ENCODE results near the gene QARS1.
A peak's percentile ranks its signal among the peaks of the same experiment; 100 is the strongest.

QARS1 gene

DNA sequence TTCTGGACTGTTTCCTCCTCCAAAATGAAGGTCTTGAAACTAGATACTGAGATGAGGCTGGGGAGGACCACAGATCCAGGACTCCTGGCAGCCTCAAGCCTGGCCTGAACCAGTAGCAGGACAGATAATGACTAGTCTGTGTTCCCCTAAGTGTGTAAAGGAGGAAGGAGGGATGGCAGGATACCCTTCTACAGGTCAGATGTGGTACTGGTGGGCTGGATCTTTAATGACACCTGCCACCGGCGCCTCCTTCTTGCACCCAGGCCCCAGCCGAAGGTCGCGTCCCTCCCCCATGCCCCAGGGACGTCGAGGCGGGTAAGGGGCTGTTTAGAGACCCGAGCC, 15.5 kb upstream of the QARS1 start:
- DNase-seq: no peak

- DNase-seq: no peak
Observed at GRCh38 chr3:49119439-49119838, 14.9 kb upstream of the QARS1 start.

GRCh38 chr3:49119036-49119435, 14.5 kb upstream of the QARS1 start:
- DNase-seq: no peak

DNA sequence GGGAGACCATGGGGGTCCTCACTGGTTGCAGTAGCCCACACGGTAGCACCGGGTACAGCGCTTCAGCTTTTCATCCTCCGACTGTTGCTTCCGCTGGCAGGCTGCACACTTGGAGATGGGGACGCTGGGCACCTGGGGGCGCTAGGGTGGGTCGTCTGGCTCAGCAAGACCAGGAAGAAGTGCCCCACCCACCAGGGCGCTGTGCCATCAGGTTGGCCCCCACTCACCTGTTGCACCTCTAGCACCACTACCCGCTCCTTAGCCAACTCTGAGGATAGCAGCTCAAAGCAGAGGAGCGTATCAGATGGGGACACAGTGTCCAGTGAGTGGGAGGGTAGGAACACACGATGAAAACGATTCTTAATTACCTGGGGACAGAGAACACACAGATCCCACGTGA, 7.7 kb upstream of the QARS1 start:
- DNase-seq: no peak

- DNase-seq: no peak
Observed at GRCh38 chr3:49111347-49111746, 6.8 kb upstream of the QARS1 start.

DNA sequence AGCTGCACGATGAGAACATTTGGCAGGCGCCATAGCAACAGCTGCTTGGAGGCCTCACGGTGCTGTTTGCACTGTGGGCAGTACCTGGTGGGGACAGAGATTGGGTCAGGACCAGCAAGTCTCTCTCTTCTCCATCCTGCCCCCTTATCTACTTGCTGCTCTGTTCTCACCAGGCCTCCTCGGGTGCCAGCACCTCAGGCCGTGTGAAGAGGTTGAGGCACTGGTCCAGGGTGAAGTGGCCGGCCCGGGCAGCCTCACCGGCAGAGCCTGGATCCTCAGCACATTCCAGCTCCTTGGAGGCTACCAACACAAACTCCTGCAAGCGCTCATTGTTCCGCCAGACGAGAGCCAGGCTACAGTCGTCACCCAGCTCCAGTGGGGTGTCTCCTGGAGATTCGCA, 6.2 kb upstream of the QARS1 start:
- no peak for DNase-seq

- DNase-seq: no peak
Observed at GRCh38 chr3:49108346-49108745, 3.8 kb upstream of the QARS1 start.

DNA sequence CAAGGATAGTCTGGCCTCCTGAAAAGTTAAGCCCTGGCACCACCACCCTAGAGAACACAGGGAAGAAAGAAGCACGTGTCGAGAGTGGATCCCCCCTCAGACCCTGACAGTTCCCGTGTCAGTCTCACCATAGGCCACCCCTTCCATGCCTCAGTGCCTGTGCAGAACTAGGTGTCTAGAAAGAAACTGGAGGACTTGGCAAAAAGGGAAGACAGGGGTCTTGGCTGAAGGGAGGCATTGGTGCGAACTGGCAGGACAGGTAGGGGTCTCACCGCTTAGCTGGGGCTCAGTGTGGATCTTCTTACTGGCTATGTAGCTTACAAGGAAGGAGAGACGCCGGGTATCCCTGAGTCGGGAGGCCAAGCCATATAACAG, 518 bp downstream of the QARS1 start:
- no peak for DNase-seq

GRCh38 chr3:49100046-49100615, 4.4 kb downstream of the QARS1 start:
- DNase-seq: no peak

DNA sequence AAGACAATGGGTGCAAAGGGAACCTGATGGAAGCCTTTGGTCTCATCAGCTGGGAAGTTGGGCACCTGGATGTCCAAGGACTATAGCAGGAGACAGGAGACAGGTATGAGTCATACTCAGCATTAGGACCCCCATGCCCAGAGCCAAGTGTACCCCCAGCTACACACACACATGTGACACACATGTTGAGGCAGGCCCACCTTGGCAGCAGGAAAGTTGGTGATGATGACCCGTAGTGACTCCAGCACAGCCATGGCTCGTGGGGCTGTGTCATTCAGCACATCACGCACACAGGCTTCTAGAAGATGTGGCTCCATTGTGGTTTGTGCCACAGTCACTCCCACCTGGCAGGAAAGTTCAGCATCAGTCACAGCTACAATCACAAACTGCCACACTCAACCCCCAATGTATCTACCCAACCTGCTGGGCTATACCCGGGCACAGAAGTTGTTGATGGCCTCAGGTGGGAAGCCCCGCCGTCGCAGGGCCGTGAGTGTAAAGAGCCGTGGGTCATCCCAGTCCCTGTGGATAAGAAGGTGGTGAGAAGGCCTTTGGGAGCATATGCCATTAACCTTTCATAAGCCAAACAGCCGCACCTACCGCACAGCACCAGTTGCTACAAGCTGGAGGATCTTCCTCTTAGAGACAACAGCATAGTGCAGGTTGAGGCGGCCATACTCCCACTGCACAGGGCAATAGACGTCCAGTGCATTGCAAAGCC, 5.5 kb downstream of the QARS1 start:
- no peak for DNase-seq

- no peak for DNase-seq
Observed at GRCh38 chr3:49098429-49098828, 6.1 kb downstream of the QARS1 start.

DNA sequence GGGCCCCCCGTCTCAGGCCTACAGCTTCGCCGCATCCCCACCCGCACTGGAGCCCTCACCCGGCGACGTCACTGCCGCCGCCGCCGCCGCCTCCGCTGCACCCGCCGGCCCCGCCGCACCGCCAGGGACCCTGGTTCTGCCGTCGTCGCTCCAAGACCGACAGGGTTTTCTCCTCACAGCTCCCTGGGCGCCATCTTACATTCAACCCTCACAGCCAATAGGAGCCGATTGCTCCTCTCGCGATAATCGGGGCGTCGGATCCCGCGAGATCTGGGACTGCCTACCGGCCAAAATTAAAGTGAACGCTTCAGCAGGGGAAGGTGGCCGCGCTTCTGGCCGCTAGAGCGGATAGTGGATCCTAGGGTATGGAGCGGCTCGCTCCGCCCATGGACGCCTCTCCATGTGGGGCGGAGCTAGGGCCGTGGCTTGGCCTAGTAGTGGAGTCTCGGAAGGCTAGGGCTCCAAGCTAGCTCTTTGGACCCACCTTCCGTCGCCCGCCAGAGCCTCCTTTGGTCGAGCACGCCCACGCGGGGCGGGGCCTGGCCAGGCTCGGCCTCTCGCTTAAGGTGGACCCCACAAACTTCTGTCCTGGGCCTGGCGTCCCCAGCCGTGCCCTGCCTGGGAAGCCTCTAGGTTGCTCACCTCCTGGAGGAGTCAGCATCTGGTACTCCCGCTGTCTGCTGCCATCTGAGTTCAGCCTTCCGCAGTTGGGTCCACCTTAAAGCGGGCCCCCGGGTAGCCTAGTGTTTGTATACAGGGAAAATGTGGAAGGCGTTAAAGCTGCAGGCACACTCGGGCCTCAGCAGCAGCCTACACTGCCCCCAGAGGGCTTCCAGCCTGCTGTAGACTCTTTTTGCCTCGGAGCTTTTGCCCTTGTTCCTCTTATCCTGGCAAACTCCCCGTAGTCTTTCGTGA, 10.4 kb downstream of the QARS1 start, which contains the start of gene QRICH1:
QRICH1 (minus strand) TSS at position 219 of the 915 bp plus-strand sequence. CDS start 17,054 bp downstream, outside the sequence.
- peak; percentile 99 for DNase-seq

DNA sequence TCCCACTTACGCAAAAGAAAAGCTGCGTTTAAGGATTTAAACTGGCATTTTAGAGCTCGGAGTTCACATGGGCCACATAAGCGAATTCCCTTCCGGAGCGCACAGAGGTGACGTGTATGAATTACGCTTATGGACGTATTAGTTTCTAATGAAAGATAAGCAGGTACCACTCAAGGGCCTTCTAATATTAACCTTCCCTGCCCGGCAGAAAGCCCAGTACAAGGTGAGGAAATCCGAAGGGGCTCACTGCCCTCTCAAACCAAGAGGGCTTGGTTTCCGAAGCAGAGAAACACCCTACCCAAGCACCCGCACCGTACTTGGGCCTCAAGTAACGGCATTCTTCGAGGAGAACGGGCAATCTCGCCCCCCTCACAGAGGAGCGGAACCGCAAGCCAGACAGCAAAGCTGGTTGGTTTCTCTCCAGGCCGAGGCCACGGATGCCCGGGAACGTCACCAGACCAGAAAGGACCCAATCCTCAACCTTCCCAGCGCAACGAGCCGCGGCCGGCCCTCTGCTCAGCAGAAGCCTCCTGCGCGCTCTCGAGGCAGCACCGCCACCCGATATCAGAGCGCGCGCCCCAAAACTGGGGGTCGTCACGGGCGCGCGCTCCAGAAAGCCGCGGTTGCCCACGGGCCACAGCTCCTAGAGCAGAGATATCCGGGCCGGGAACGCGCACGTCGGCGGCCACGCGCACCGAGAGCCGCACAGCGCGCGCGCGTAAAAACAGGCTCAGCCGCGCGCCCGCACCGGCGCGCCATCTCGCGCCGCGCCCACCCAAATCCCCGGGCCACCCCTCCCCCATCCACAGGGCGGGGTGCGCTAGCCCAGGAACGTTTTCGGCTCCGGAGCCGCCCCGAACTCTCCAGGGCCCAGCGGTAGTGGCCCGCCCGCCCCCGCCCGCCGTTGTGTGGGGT, 11.4 kb downstream of the QARS1 start:
- peak; percentile 76 for DNase-seq

DNA sequence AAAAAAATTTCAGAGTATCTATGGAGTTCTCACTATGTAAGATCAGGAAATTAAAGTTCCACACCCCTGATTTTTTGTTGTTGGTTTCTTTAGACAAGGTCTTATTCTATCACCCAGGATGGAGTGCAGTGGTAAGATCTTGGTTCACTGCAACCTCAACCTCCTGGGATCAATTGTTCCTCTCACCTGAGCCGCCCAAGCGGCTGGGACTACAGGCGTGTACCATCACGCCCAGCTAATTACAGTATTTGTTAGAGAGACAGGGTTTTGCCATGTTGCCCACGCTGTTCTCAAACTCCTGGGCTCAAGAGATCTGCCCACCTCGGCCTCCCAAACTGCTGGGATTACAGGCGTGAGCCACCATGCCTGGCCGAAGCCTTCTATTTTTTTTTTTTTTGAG, 23.1 kb downstream of the QARS1 start:
- DNase-seq: no peak

DNA sequence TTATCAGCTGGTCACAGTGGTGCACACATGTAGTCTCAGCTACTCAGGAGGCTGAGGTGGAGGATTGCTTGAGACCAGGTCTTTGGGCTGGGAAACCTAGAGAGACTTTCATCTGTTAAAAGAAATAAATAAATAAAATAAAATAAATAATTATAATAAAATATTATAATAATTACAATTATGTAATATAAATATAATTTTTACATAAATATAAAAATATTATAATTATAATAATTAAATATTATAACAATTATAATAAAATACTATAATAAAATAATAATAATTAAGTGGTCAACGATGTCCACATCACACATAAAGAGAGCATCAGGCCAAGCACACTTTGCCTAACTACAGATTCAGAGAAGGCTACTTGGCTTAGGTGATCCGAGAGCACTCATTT, 25.3 kb downstream of the QARS1 start:
- no peak for DNase-seq

- no peak for DNase-seq
Observed at GRCh38 chr3:49076646-49077045, 27.9 kb downstream of the QARS1 start.

DNA sequence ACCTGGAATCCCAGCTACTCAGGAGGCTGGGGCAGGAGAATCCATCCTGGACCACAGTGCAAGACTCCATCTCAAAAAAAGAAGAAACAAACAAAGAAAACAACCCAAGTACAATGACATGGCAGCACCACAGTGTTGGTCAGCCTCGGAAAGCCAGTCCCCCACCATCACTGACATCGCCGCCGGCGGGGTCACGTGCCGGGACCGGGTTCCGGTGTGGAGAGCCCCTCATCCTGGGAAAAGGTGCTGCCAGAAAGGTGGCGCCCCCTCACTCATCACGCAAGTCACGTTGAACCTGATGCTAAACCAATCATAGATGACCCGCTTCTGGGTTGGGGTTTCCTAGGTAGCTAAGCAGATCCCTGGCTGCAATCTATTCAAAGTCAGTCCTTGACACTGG, 28.4 kb downstream of the QARS1 start:
- no peak for DNase-seq

DNA sequence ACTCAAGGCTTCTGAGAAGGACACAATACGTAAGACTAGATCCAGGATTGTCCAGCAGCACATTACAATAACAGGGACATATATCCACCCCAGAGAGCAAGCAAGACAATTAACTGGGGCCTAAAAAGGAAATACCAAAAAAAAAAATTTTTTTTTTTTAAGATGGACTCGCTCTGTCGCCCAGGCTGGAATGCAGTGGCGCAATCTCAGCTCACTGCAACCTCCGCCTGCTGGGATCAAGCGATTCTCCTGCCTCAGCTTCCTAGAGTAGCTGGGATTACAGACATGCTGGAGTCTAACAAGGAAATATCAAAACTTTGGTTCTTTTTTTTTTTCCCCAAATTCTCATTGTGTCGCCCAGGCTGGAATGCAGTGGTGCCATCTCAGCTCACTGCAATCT, 46.5 kb downstream of the QARS1 start:
- DNase-seq: no peak

GRCh38 chr3:49057268-49057667, 47.3 kb downstream of the QARS1 start:
- no peak for DNase-seq

- no peak for DNase-seq
Observed at GRCh38 chr3:49054344-49054862, 50.2 kb downstream of the QARS1 start.

GRCh38 chr3:49053543-49053942, 51.0 kb downstream of the QARS1 start:
- no peak for DNase-seq
